Stomach (tissue), 9 donors: Measurements from ENCODE around the gene TTC9. TPM values are rescaled to one million over a fixed set of nuclear protein-coding genes. Genes with fewer than 3 reads are reported as not detected.

Experiments
- DNase-seq, 2 donors: peaks; one replicate each; pipeline versions ENCODE4 v3.0.0 to v3.0.0-alpha.2; 2013 to 2019
- H3K27ac ChIP-seq, 5 donors: fragments of 200-600 bp in 4 of 5; sonication (generic) in 4 of 5; one replicate each; pipeline ENCODE4 v1.5.1; 2013 to 2019; ENCODE audit warnings: mild to moderate bottlenecking in 1 of 5, moderate library complexity in 1 of 5
- H3K27me3 ChIP-seq, 3 donors: fragments of 200-600 bp; sonication (generic); one replicate each; pipeline ENCODE4 v1.5.1; 2017 to 2019; ENCODE audit warnings: mixed run types in 1 of 3
- H3K36me3 ChIP-seq, 4 donors: fragments of 200-600 bp; sonication (generic); 1 replicate in 3 of 4; 2 replicates in 1 of 4; pipeline ENCODE4 v1.5.1; 2016 to 2019
- H3K4me1 ChIP-seq, 4 donors: fragments of 200-600 bp; sonication (generic); one replicate each; pipeline ENCODE4 v1.5.1; 2016 to 2019
- H3K4me3 ChIP-seq, 4 donors: fragments of 200-600 bp; sonication (generic) in 3 of 4; one replicate each; pipeline ENCODE4 v1.5.1; 2016 to 2019; ENCODE audit warnings: mild to moderate bottlenecking in 1 of 4
- H3K9me3 ChIP-seq, 4 donors: fragments of 200-600 bp; sonication (generic); one replicate each; pipeline ENCODE4 v1.5.1; 2016 to 2019
- CTCF ChIP-seq, 7 experiments: fragments of 450-650 bp in 4 of 7; fragments of 200-600 bp in 3 of 7; sonication (generic) in 3 of 7; IDR thresholded peaks; one replicate each; pipeline ENCODE4 v1.5.1; 2016 to 2019; ENCODE audit warnings: antibody characterized with exemption in 7 of 7, control low read depth in 2 of 7, mild to moderate bottlenecking in 1 of 7
- EP300 ChIP-seq: sonication (generic); formaldehyde crosslinking; IDR thresholded peaks from one replicate; pipeline ENCODE4 v1.6.1; 2017; ENCODE audit warnings: antibody characterized with exemption
- POLR2A ChIP-seq, 4 donors: fragments of 450-650 bp; IDR thresholded peaks; one replicate each; pipeline ENCODE4 v1.6.1; 2016; ENCODE audit warnings: antibody characterized with exemption in 4 of 4, control low read depth in 2 of 4, mild to moderate bottlenecking in 1 of 4, moderate library complexity in 1 of 4
- POLR2AphosphoS5 ChIP-seq, 3 donors: sonication (generic); formaldehyde crosslinking; IDR thresholded peaks; one replicate each; pipeline ENCODE4 v1.6.1; 2016; ENCODE audit warnings: antibody characterized with exemption in 3 of 3
- WGBS, 5 donors: extraction: QIAGEN DNeasy Blood & Tissue Kit in 3 of 5; methylation state at CpG; one replicate each; pipeline versions ENCODE4 v1.1.5 to v1.1.7; 2013 to 2018; 5-methylcytosine and 5-hydroxymethylcytosine counted together
- intact Hi-C: fragments of 100-400 bp; cut with DNase I; formaldehyde crosslinking; loops from one replicate; pipeline ENCODE4 v1.15.1; 2023; ENCODE audit warnings: low total_unique reads
- polyA plus RNA-seq, 3 donors: library from polyadenylated mRNA; stranded (reverse); fragments of 200-250 nt; gene quantifications; one replicate each; pipeline ENCODE4 v1.2.3, GENCODE V29; 2013
- total RNA-seq, 5 donors: library from RNA; depleted of rRNA; stranded (reverse); fragments of >200 nt; gene quantifications; one replicate each; pipeline versions ENCODE4 v1.1.0 to v1.2.3, GENCODE V29; 2014 to 2016
- donor health status: healthy with polysubstance abuse.
- donor health status: Bipolar disorder and iron deficiency.
- donor health status: healthy.

TTC9 gene
- total and polyA plus RNA-seq, 8 donors: 1.8 to 7.3 (median 4.7) TPM; not detected in 2

DNA sequence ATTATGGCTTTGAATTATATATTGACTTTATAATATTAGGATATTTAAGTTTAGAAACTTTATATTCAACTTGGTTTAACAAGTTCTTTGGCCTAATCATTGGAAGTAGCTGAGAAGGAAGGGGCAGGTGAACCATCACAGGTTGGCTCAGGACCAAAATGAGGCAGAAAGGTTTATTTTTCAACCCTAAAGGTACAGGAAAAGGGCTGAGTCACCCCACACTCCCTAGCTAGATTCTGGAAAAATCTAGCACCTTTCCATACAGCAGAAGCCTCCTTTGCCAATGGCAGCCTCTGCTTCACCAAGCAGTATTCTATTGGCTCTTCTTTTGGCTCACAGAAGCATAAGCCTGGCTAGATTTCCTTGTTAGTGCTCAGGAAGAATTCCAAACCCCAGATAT is 22.0 kb upstream of the TTC9 start:
- H3K36me3 ChIP-seq: no peaks in the 10 kb centered on the region
- H3K27ac ChIP-seq: no peak overlapping the region
- DNase-seq: no peak
- H3K27me3 ChIP-seq: no peaks in the 10 kb centered on the region
- TF ChIP-seq POLR2A (IDR thresholded peaks at IDR 0.05) (no peak), POLR2AphosphoS5 (IDR thresholded peaks at IDR 0.05) (no peak), EP300 (no peak), CTCF (IDR thresholded peaks at IDR 0.05) (no peak)
- no peaks in the 10 kb centered on the region for H3K4me1 ChIP-seq
- no peak overlapping the region for H3K4me3 ChIP-seq
- intact Hi-C loops: no loop called here
- no peaks in the 10 kb centered on the region for H3K9me3 ChIP-seq

DNA sequence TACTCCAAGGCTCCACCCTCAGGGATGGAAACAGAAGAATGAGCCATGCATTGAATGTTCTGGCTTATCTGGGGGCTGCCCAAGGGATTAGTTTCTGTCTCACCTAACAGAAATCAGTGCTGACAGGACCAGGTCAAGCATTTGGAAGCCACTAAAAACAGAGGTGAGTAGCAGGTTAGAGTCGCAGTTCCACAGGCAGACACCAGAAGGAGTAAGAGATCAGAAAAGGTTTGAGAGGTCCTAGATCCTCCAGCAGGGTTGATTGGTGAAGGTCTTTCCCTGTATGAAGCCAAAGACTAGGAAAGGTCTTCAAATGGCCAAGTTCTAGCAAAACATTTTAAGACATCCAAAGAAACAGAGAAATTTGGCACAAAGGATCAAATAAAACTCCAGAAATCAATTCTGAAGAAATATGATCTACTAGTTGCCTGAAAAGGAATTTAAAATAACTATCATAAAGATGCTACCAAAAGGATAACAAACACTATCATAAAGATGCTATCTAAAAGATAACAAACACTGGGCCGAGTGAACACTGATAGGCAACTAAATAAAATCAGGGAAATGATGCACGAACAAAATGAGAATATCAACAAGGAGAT is 19.5 kb upstream of the TTC9 start:
- Histone ChIP-seq H3K4me1 (no peaks in the 10 kb centered on the region), H3K36me3 (no peaks in the 10 kb centered on the region), H3K27ac (no peak overlapping the region), H3K27me3 (no peaks in the 10 kb centered on the region), H3K9me3 (peaks cover 0 to 10% (median 8%) of the 10 kb centered on the region in 4 donors), H3K4me3 (no peak overlapping the region)
- peak; percentile 66 to 72 for DNase-seq
- WGBS, 5 donors: 28 to 40% (median 36%) methylated on average over 3 of the region's 3 CpGs
- peak in 1 of 3 donors; percentile 24 for TF ChIP-seq POLR2AphosphoS5 (IDR thresholded peaks at IDR 0.05)
- TF ChIP-seq POLR2A (IDR thresholded peaks at IDR 0.05): no peak
- TF ChIP-seq CTCF (IDR thresholded peaks at IDR 0.05): peak in 5 of 7 experiments; percentile 64 to 92 (median 74)
- TF ChIP-seq EP300: no peak
- intact Hi-C loops: no loop called here

GRCh38 chr14:70624972-70625371 is 16.7 kb upstream of the TTC9 start:
- Histone ChIP-seq H3K4me1 (no peaks in the 10 kb centered on the region), H3K27me3 (no peaks in the 10 kb centered on the region), H3K4me3 (no peak overlapping the region), H3K27ac (no peak overlapping the region), H3K9me3 (peaks cover 0 to 14% (median 9%) of the 10 kb centered on the region in 4 donors), H3K36me3 (no peaks in the 10 kb centered on the region)
- 69 to 100% (median 90%) methylated on average over 1 of the region's 1 CpG for WGBS, 5 donors
- DNase-seq: no peak
- no peak for TF ChIP-seq CTCF (IDR thresholded peaks at IDR 0.05)
- no peak for TF ChIP-seq POLR2AphosphoS5 (IDR thresholded peaks at IDR 0.05)
- TF ChIP-seq EP300: no peak
- no peak for TF ChIP-seq POLR2A (IDR thresholded peaks at IDR 0.05)
- intact Hi-C loops: no loop called here

DNA sequence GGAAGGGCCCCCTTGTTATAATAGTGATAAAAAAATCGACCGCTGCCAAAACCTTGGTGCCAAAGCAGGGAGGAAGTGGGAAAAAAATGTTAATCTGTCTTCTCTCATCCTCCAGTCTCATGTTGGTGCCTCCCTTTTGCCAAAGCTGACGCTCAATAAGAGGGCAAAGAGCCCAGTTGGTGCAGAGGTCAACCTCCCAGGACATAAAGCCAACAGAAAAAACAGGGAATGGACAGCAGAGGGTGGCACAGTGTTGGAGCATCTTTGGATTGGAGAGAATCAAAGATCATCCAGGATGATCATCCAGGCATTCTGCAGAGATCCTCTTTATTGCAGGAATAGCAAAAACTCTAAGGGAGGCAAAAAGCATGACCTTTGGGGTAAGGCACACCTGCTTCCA is 9.8 kb upstream of the TTC9 start:
- no peaks in the 10 kb centered on the region for H3K36me3 ChIP-seq
- no peak for TF ChIP-seq POLR2A (IDR thresholded peaks at IDR 0.05)
- no peak for TF ChIP-seq EP300
- TF ChIP-seq POLR2AphosphoS5 (IDR thresholded peaks at IDR 0.05): no peak
- no peak for TF ChIP-seq CTCF (IDR thresholded peaks at IDR 0.05)
- no peaks in the 10 kb centered on the region for H3K4me1 ChIP-seq
- peaks cover 0 to 7% (median 0%) of the 10 kb centered on the region in 3 donors for H3K27me3 ChIP-seq
- H3K4me3 ChIP-seq: no peak overlapping the region
- 55 to 78% (median 65%) methylated on average over 3 of the region's 3 CpGs for WGBS, 5 donors
- no peak overlapping the region for H3K27ac ChIP-seq
- H3K9me3 ChIP-seq: peaks cover 0 to 6% (median 3%) of the 10 kb centered on the region in 4 donors
- no peak for DNase-seq
- intact Hi-C loops: loop anchor here (10.0 kb wide), 1 partner anchor 193 kb away; no protein-coding TSS in a partner anchor
